ENCODE data around the gene HOXC10.

- TF ChIP-seq, protein P1, sequence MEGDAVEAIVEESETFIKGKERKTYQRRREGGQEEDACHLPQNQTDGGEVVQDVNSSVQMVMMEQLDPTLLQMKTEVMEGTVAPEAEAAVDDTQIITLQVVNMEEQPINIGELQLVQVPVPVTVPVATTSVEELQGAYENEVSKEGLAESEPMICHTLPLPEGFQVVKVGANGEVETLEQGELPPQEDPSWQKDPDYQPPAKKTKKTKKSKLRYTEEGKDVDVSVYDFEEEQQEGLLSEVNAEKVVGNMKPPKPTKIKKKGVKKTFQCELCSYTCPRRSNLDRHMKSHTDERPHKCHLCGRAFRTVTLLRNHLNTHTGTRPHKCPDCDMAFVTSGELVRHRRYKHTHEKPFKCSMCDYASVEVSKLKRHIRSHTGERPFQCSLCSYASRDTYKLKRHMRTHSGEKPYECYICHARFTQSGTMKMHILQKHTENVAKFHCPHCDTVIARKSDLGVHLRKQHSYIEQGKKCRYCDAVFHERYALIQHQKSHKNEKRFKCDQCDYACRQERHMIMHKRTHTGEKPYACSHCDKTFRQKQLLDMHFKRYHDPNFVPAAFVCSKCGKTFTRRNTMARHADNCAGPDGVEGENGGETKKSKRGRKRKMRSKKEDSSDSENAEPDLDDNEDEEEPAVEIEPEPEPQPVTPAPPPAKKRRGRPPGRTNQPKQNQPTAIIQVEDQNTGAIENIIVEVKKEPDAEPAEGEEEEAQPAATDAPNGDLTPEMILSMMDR (IDR thresholded peaks at IDR 0.05 in 4 of 5, conservative IDR thresholded peaks at IDR 0.05 in 1 of 5): no peak
- no peak for TF ChIP-seq POLR2A (IDR thresholded peaks at IDR 0.05)
Observed at GRCh38 chr12:53987787-53988230, 2.9 kb downstream of the HOXC10 start.

Measured in gastrocnemius medialis (tissue), 4 donors.